Measurements from ENCODE around the gene RAP2C. TPM values are rescaled to one million over a fixed set of nuclear protein-coding genes. Genes with fewer than 3 reads are reported as not detected.

The RAP2C gene
- total RNA-seq (2014; rRNA removed; shearing (Covaris generic); ENCODE audit: low replicate concordance) = 9.7 and 18.6 TPM in 2 replicates

DNA sequence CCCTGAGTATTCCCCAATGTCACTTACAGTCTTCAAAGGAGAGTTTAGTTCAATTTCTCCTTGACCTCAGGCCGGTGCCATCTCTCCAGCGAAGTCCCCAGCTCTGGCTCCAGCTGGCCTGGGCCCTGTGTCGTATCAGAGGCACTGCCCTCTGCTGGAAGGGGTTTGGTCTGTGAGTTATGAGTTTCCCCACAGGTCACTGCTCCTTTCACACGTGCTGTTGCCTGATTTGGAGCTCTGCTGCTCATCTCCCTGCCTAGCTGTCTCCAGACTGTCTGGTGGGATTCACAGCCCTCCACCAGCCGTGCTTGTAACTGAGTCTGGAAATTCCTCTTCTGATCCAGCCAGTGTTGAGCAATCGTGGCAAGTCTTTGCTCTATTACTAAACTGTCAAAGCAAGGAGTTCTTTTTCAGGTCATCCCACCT, at the start of gene RAP2C:
Gene RAP2C (minus strand): TSS at position 105 of the 426 bp plus-strand sequence. CDS start 2,179 bp downstream, outside the sequence.
- Histone ChIP-seq H3K36me3 (no peaks in the 10 kb centered on the region; the same call in 1 of the 2 replicates), H3K27me3 (no peaks in the 10 kb centered on the region)
- DNase-seq = peak; percentile 61

GRCh38 chrX:132267392-132267791, 48.1 kb upstream of the RAP2C start:
- Histone ChIP-seq H3K9me3 (no peaks in the 10 kb centered on the region), H3K27me3 (no peaks in the 10 kb centered on the region), H3K4me3 (no peak overlapping the region), H3K36me3 (no peaks in the 10 kb centered on the region)
- DNase-seq = no peak

More for the DNA sequence above, at the start of gene RAP2C:
- H3K9me3 ChIP-seq = no peaks in the 10 kb centered on the region
- peak within 1 kb of the TSS; percentile 72 for H3K4me3 ChIP-seq

DNA sequence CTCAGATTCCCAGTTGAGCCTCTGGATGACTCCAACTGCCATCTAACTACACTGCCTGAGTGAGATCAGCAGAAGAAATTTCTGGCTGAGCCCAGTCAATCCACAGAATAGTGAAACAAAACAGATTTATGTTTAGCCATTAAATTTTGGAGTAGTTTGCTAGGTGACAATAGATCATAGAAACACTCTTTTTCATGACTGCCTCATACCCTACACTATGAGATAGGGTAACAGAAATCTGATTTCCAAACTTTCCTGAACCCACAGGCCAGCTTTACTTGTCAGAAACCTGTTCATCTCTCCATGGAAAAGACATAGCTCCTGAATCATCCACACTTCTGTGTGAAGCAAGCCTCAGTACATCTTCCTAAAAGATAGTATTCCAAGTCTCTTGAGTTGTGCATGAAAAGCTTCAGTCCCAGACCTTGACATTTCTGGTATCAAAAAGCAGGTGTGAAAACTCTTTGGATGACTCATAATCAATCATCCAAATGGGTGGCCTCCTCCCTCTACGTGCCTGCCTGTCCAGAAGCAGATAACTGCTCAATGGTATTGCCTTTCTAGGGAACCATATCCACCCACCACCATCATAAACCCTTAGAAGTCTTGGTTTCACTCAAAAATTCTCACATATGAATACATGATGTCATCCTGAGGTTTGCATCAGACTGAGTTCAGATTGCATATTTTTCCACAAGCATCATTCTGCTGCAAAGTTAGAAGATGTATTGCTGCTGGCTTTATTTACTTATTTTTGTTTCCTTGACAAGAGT, 47.5 kb upstream of the RAP2C start:
- Histone ChIP-seq H3K27me3 (no peaks in the 10 kb centered on the region), H3K9me3 (no peaks in the 10 kb centered on the region), H3K36me3 (no peaks in the 10 kb centered on the region), H3K4me3 (no peak overlapping the region)
- DNase-seq = no peak

DNA sequence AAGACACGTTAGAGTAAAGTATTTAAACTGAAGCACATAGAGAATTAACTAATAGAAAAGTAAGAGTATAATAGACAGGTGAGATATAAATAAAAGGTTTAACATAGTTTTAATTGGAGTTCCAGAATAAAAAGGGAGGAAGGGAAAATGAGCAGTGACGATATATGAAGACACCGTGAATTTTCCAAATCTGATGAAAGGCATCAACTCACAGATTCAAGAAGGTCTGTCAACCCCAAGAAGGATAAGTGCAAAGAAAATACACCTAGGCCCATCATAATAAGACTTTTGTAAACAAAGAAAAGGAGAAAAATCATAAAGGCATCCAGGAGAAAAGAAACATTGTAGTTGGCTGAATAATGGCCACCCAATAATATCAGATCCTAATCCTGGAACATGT, 43.9 kb upstream of the RAP2C start:
- no peak overlapping the region for H3K4me3 ChIP-seq
- H3K27me3 ChIP-seq = no peaks in the 10 kb centered on the region
- H3K36me3 ChIP-seq = no peaks in the 10 kb centered on the region
- DNase-seq = no peak
- no peaks in the 10 kb centered on the region for H3K9me3 ChIP-seq

DNA sequence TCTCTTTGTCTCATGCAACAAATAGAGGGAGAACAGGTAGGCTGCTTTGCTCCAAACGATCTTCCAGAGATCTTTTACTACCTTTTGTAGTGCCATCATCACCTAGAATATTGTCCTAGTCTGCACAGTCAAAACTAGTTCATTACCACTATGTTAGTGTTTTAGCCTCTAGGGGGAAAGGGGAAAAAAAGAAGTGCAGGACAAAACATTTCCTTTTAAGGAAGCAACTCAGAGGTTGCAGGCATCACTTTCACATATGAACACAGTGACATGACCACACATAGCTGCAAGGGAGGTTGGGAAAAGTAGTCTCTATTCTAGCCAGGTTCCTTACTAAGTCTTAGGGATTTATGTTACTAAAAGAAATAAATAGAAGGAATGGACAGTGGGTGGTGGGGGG, 39.3 kb upstream of the RAP2C start:
- no peak for DNase-seq
- H3K4me3 ChIP-seq = no peak overlapping the region

GRCh38 chrX:132257116-132257515, 37.9 kb upstream of the RAP2C start:
- H3K9me3 ChIP-seq = no peaks in the 10 kb centered on the region
- no peaks in the 10 kb centered on the region for H3K27me3 ChIP-seq
- H3K4me3 ChIP-seq = no peak overlapping the region
- no peaks in the 10 kb centered on the region for H3K36me3 ChIP-seq
- DNase-seq = peak; percentile 8

More for the DNA sequence above, 39.3 kb upstream of the RAP2C start:
- Histone ChIP-seq H3K36me3 (no peaks in the 10 kb centered on the region), H3K9me3 (no peaks in the 10 kb centered on the region), H3K27me3 (no peaks in the 10 kb centered on the region)

- H3K9me3 ChIP-seq = no peaks in the 10 kb centered on the region
- no peaks in the 10 kb centered on the region for H3K27me3 ChIP-seq
- no peak overlapping the region for H3K4me3 ChIP-seq
- DNase-seq = no peak
- H3K36me3 ChIP-seq = no peaks in the 10 kb centered on the region
Observed at GRCh38 chrX:132236121-132236520, 16.9 kb upstream of the RAP2C start.

DNA sequence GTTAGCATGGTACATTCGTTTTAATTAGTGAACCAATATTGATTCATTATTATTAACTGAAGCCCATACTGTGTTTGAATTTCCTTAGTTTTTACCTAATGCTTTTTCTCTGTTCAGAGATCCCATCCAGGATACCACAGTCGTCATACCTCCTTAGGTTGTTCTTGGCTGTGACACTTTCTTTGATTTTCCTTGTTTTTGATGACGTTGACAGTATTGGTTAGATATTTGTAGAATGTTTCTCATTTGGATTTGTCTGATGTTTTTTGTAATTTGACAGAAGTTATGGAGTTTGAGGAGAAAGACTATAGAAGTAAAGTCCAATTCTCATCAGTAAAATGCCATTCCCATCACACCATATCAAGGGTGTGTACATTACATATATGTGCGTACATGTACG, 16.2 kb upstream of the RAP2C start:
- no peaks in the 10 kb centered on the region for H3K27me3 ChIP-seq

GRCh38 chrX:132231587-132231986, 12.3 kb upstream of the RAP2C start:
- DNase-seq = no peak
- no peaks in the 10 kb centered on the region for H3K9me3 ChIP-seq
- no peaks in the 10 kb centered on the region for H3K27me3 ChIP-seq
- no peak overlapping the region for H3K4me3 ChIP-seq
- H3K36me3 ChIP-seq = no peaks in the 10 kb centered on the region

More for the DNA sequence above, 16.2 kb upstream of the RAP2C start:
- no peak overlapping the region for H3K4me3 ChIP-seq
- H3K9me3 ChIP-seq = no peaks in the 10 kb centered on the region
- DNase-seq = no peak
- H3K36me3 ChIP-seq = no peaks in the 10 kb centered on the region

- Histone ChIP-seq H3K36me3 (no peaks in the 10 kb centered on the region), H3K4me3 (no peak overlapping the region)
- no peak for DNase-seq
Observed at GRCh38 chrX:132227383-132228112, 8.3 kb upstream of the RAP2C start.

GRCh38 chrX:132226169-132226568, 6.9 kb upstream of the RAP2C start:
- no peaks in the 10 kb centered on the region for H3K9me3 ChIP-seq
- no peaks in the 10 kb centered on the region for H3K27me3 ChIP-seq
- no peak overlapping the region for H3K4me3 ChIP-seq
- no peak for DNase-seq
- no peaks in the 10 kb centered on the region for H3K36me3 ChIP-seq

More at GRCh38 chrX:132227383-132228112, 8.3 kb upstream of the RAP2C start:
- no peaks in the 10 kb centered on the region for H3K27me3 ChIP-seq
- no peaks in the 10 kb centered on the region for H3K9me3 ChIP-seq

GRCh38 chrX:132218100-132218812, 991 bp downstream of the RAP2C start:
- DNase-seq = peak; percentile 84

GRCh38 chrX:132217203-132218073, 1.8 kb downstream of the RAP2C start:
- no peaks in the 10 kb centered on the region for H3K9me3 ChIP-seq
- peak; percentile 80 for DNase-seq
- H3K27me3 ChIP-seq = no peaks in the 10 kb centered on the region
- H3K36me3 ChIP-seq = peaks cover 12% of the 10 kb centered on the region
- peak overlapping the region; percentile 72 for H3K4me3 ChIP-seq

More at GRCh38 chrX:132218100-132218812, 991 bp downstream of the RAP2C start:
- Histone ChIP-seq H3K4me3 (peak overlapping the region; percentile 72), H3K36me3 (peaks cover 8% of the 10 kb centered on the region), H3K27me3 (no peaks in the 10 kb centered on the region), H3K9me3 (no peaks in the 10 kb centered on the region)

GRCh38 chrX:132216806-132217202, 2.4 kb downstream of the RAP2C start:
- no peaks in the 10 kb centered on the region for H3K9me3 ChIP-seq
- H3K4me3 ChIP-seq = peak overlapping the region; percentile 72
- no peaks in the 10 kb centered on the region for H3K27me3 ChIP-seq
- no peak for DNase-seq
- H3K36me3 ChIP-seq = peaks cover 13% of the 10 kb centered on the region

GRCh38 chrX:132216283-132216682, 3.0 kb downstream of the RAP2C start:
- Histone ChIP-seq H3K27me3 (no peaks in the 10 kb centered on the region), H3K9me3 (no peaks in the 10 kb centered on the region), H3K36me3 (peaks cover 13% of the 10 kb centered on the region), H3K4me3 (peak overlapping the region; percentile 72)
- DNase-seq = no peak

DNA sequence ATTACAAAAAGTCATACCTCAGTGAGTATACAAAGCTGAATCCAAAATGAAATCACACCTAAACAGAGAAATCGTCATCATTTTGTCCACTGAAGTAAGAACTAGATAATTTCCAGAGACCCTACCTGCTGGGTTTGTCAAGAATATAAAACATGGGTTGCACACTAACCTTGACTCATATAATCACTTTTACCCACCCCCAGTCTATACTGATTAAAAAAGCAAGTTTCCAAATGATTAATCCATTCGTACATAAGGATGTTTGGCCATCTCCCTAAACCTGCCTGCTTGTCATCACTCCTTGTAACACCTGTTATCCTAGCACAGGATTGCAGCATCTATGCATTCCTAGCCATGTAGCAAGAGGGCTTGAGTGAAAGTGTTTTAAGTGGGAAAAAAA, 4.7 kb downstream of the RAP2C start:
- Histone ChIP-seq H3K27me3 (no peaks in the 10 kb centered on the region), H3K4me3 (no peak overlapping the region), H3K36me3 (peaks cover 13% of the 10 kb centered on the region)

More for the DNA sequence above, 4.7 kb downstream of the RAP2C start:
- DNase-seq = no peak
- H3K9me3 ChIP-seq = no peaks in the 10 kb centered on the region
